HEK293 (cell line): Measurements from ENCODE around the gene ZBP1.

ENCODE experiments used
- CTCF ChIA-PET: fragments of 350-600 bp; formaldehyde crosslinking; extraction: SDS; loops from one replicate; lab custom pipeline; 2021; ENCODE audit warnings: antibody characterized with exemption; lab: Yijun Ruan, JAX
- POLR2A ChIA-PET: fragments of 300-600 bp; formaldehyde crosslinking; extraction: SDS; loops from one replicate; lab custom pipeline; 2020; ENCODE audit warnings: antibody characterized with exemption, inconsistent platforms; lab: Yijun Ruan, JAX
- H3K27ac ChIP-seq: fragments of 200-500 bp; sonication (Bioruptor generic); 2 replicates; pipeline ENCODE4 v1.5.1; 2014; ENCODE audit warnings: low read depth, low read length, control low read depth, inconsistent platforms; ENCODE audit errors: extremely low read depth
- H3K36me3 ChIP-seq, 2 experiments: fragments of 200-500 bp in 1 of 2; sonication (Bioruptor generic) in 1 of 2; 1 replicate in 1 of 2; 2 replicates in 1 of 2; pipeline ENCODE4 v1.5.1; 2014 to 2017; ENCODE audit warnings: inconsistent platforms in 2 of 2, low read length in 2 of 2; ENCODE audit not compliant: control insufficient read depth in 2 of 2, insufficient read depth in 1 of 2
- H3K4me1 ChIP-seq: fragments of 200-500 bp; sonication (Bioruptor generic); 2 replicates; pipeline ENCODE4 v1.5.1; 2014; ENCODE audit warnings: mild to moderate bottlenecking, low read length, inconsistent platforms; ENCODE audit not compliant: control insufficient read depth, insufficient read depth
- H3K4me3 ChIP-seq: 2 replicates; pipeline ENCODE4 v1.5.1; 2011; ENCODE audit warnings: low read depth, mild to moderate bottlenecking, control low read depth, low read length, moderate library complexity
- H3K9me3 ChIP-seq: fragments of 200-500 bp; sonication (Bioruptor generic); 2 replicates; pipeline ENCODE4 v1.5.1; 2014; ENCODE audit warnings: low read depth, low read length, inconsistent platforms; ENCODE audit not compliant: control insufficient read depth, insufficient read depth
- GLI4 ChIP-seq: fragments of 450-650 bp; formaldehyde crosslinking; IDR thresholded peaks from 2 replicates; pipeline ENCODE4 v1.5.1; 2016; ENCODE audit warnings: missing biosample characterization, missing genetic modification characterization
- HOXC10 ChIP-seq: sonication (generic); formaldehyde crosslinking; IDR thresholded peaks from 2 replicates; pipeline ENCODE4 v1.8.1; 2023; ENCODE audit warnings: mild to moderate bottlenecking, missing genetic modification reagents
- INSM2 ChIP-seq: fragments of 450-650 bp; formaldehyde crosslinking; IDR thresholded peaks from 2 replicates; pipeline ENCODE4 v1.5.1; 2016; ENCODE audit warnings: missing biosample characterization, missing genetic modification characterization
- OSR2 ChIP-seq: fragments of 450-650 bp; formaldehyde crosslinking; IDR thresholded peaks from 2 replicates; pipeline ENCODE4 v1.5.1; 2016; ENCODE audit warnings: missing biosample characterization, missing genetic modification characterization
- OVOL3 ChIP-seq: fragments of 450-650 bp; formaldehyde crosslinking; IDR thresholded peaks from 2 replicates; pipeline ENCODE4 v1.5.1; 2016; ENCODE audit warnings: missing biosample characterization, missing genetic modification characterization
- REPIN1 ChIP-seq: fragments of 450-650 bp; formaldehyde crosslinking; IDR thresholded peaks from 2 replicates; pipeline ENCODE4 v1.5.1; 2017; ENCODE audit warnings: missing biosample characterization, missing genetic modification characterization, low read depth
- ZBTB6 ChIP-seq: fragments of 450-650 bp; formaldehyde crosslinking; IDR thresholded peaks from 2 replicates; pipeline ENCODE4 v1.5.1; 2017; ENCODE audit warnings: missing biosample characterization, missing genetic modification characterization
- ZBTB8A ChIP-seq: fragments of 450-650 bp; formaldehyde crosslinking; IDR thresholded peaks from 2 replicates; pipeline ENCODE4 v1.5.1; 2016; ENCODE audit warnings: missing biosample characterization, missing genetic modification characterization
- ZEB2 ChIP-seq: fragments of 450-650 bp; formaldehyde crosslinking; IDR thresholded peaks from 2 replicates; pipeline ENCODE4 v1.5.1; 2016; ENCODE audit warnings: missing biosample characterization, missing genetic modification characterization
- ZNF184 ChIP-seq: fragments of 450-650 bp; IDR thresholded peaks from 2 replicates; pipeline ENCODE4 v1.5.1; 2018; ENCODE audit warnings: missing biosample characterization, mild to moderate bottlenecking, missing genetic modification characterization
- ZNF239 ChIP-seq: fragments of 450-650 bp; formaldehyde crosslinking; IDR thresholded peaks from 2 replicates; pipeline ENCODE4 v1.5.1; 2016; ENCODE audit warnings: missing biosample characterization, missing genetic modification characterization
- ZNF266 ChIP-seq: fragments of 450-650 bp; formaldehyde crosslinking; IDR thresholded peaks from 2 replicates; pipeline ENCODE4 v1.5.1; 2016; ENCODE audit warnings: missing biosample characterization, missing genetic modification characterization, low read depth
- ZNF324 ChIP-seq: fragments of 450-650 bp; formaldehyde crosslinking; IDR thresholded peaks from 2 replicates; pipeline ENCODE4 v1.5.1; 2016; ENCODE audit warnings: missing biosample characterization, missing genetic modification characterization
- ZNF335 ChIP-seq: fragments of 450-650 bp; formaldehyde crosslinking; conservative IDR thresholded peaks from 2 replicates; pipeline ENCODE4 v1.5.1; 2016; ENCODE audit warnings: missing biosample characterization, missing genetic modification characterization
- ZNF341 ChIP-seq: fragments of 450-650 bp; formaldehyde crosslinking; IDR thresholded peaks from 2 replicates; pipeline ENCODE4; 2016; ENCODE audit warnings: low read depth, missing biosample characterization, missing genetic modification characterization
- ZNF391 ChIP-seq: fragments of 450-650 bp; formaldehyde crosslinking; IDR thresholded peaks from 2 replicates; pipeline ENCODE4 v1.5.1; 2016; ENCODE audit warnings: low read depth, missing biosample characterization, missing genetic modification characterization, borderline replicate concordance
- ZNF398 ChIP-seq: fragments of 450-650 bp; formaldehyde crosslinking; IDR thresholded peaks from 2 replicates; pipeline ENCODE4 v1.5.1; 2017; ENCODE audit warnings: missing biosample characterization, missing genetic modification characterization
- ZNF416 ChIP-seq: fragments of 450-650 bp; formaldehyde crosslinking; IDR thresholded peaks from 2 replicates; pipeline ENCODE4 v1.5.1; 2016; ENCODE audit warnings: missing biosample characterization, missing genetic modification characterization
- ZNF423 ChIP-seq: fragments of 450-650 bp; formaldehyde crosslinking; IDR thresholded peaks from 2 replicates; pipeline ENCODE4 v1.5.1; 2016; ENCODE audit warnings: missing biosample characterization, missing genetic modification characterization
- ZNF510 ChIP-seq: fragments of 450-650 bp; formaldehyde crosslinking; IDR thresholded peaks from 2 replicates; pipeline ENCODE4 v1.5.1; 2018; ENCODE audit warnings: mild to moderate bottlenecking, missing genetic modification characterization, missing biosample characterization; ENCODE audit not compliant: insufficient replicate concordance
- ZNF560 ChIP-seq: fragments of 450-650 bp; formaldehyde crosslinking; IDR thresholded peaks from 2 replicates; pipeline ENCODE4 v1.5.1; 2017; ENCODE audit warnings: missing biosample characterization, missing genetic modification characterization, borderline replicate concordance
- ZNF561 ChIP-seq: fragments of 450-650 bp; IDR thresholded peaks from 2 replicates; pipeline ENCODE4 v1.5.1; 2018; ENCODE audit warnings: missing biosample characterization, missing genetic modification characterization, borderline replicate concordance
- ZNF639 ChIP-seq: fragments of 450-650 bp; formaldehyde crosslinking; IDR thresholded peaks from 2 replicates; pipeline ENCODE4 v1.5.1; 2016; ENCODE audit warnings: missing biosample characterization, missing genetic modification characterization
- ZNF654 ChIP-seq: fragments of 450-650 bp; formaldehyde crosslinking; IDR thresholded peaks from 2 replicates; pipeline ENCODE4 v1.5.1; 2016; ENCODE audit warnings: low read depth, missing biosample characterization, missing genetic modification characterization
- ZNF707 ChIP-seq: fragments of 450-650 bp; formaldehyde crosslinking; IDR thresholded peaks from 2 replicates; pipeline ENCODE4 v1.5.1; 2016; ENCODE audit warnings: missing biosample characterization, missing genetic modification characterization
- ZNF76 ChIP-seq: fragments of 450-650 bp; formaldehyde crosslinking; IDR thresholded peaks from 2 replicates; pipeline ENCODE4; 2016; ENCODE audit warnings: low read depth, missing biosample characterization, missing genetic modification characterization, borderline replicate concordance
- ZNF768 ChIP-seq: fragments of 450-650 bp; formaldehyde crosslinking; IDR thresholded peaks from 2 replicates; pipeline ENCODE4 v1.5.1; 2018; ENCODE audit warnings: missing biosample characterization, mild to moderate bottlenecking, missing genetic modification characterization
- ZNF792 ChIP-seq: fragments of 450-650 bp; formaldehyde crosslinking; IDR thresholded peaks from 2 replicates; pipeline ENCODE4 v1.5.1; 2016; ENCODE audit warnings: missing biosample characterization, missing genetic modification characterization
- ZXDB ChIP-seq: fragments of 450-650 bp; formaldehyde crosslinking; IDR thresholded peaks from 2 replicates; pipeline ENCODE4 v1.5.1; 2016; ENCODE audit warnings: missing biosample characterization, missing genetic modification characterization

The ZBP1 gene

GRCh38 chr20:57573894-57574293 lies 46.3 kb downstream of the ZBP1 start (continued):
- TF ChIP-seq ZNF76 (tag by site-specific recombination) (no peak), ZNF266 (tag by site-specific recombination) (no peak), ZNF561 (tag by site-specific recombination) (0 out of 2 replicates have a peak, but pooled peaks have one; percentile 33), ZNF560 (tag by site-specific recombination) (no peak), ZNF335 (tag by site-specific recombination) (no peak), ZBTB6 (tag by site-specific recombination) (no peak), ZXDB (tag by site-specific recombination) (no peak), ZBTB8A (tag by site-specific recombination) (0 out of 2 replicates have a peak, but pooled peaks have one; percentile 11), ZNF184 (tag by site-specific recombination) (no peak), ZNF391 (tag by site-specific recombination) (no peak), ZNF239 (no peak), ZNF768 (tag by site-specific recombination) (peak; percentile 61; the same call in 1 of the 2 replicates), ZNF510 (tag by site-specific recombination) (no peak), REPIN1 (tag by site-specific recombination) (no peak), ZNF707 (tag by site-specific recombination) (no peak), ZNF341 (peak; percentile 65), ZNF416 (tag by site-specific recombination) (no peak), INSM2 (tag by site-specific recombination) (no peak), ZNF398 (tag by site-specific recombination) (no peak), HOXC10 (no peak), ZNF654 (tag by site-specific recombination) (peak; percentile 35)
- TF ChIP-seq, all 188 proteins: peak for 9

GRCh38 chr20:57573242-57573641 lies 47.0 kb downstream of the ZBP1 start:
- Histone ChIP-seq H3K36me3 (no peaks in the 10 kb centered on the region), H3K27ac (no peak overlapping the region), H3K4me3 (no peak overlapping the region), H3K4me1 (no peaks in the 10 kb centered on the region), H3K9me3 (no peaks in the 10 kb centered on the region)
- ChIA-PET POLR2A (no interaction called here), CTCF (interaction anchor here (0.6 to 4.5 kb wide), 13 partner anchors 8 to 160 kb away, joined by 3 to 33 read pairs (median 4); partner anchors contain the start of gene PCK1)
- no peak for TF ChIP-seq ZNF423
- no peak for TF ChIP-seq ZNF324 (tag by site-specific recombination)
- no peak for TF ChIP-seq ZEB2 (tag by site-specific recombination)
- TF ChIP-seq OSR2 (tag by site-specific recombination), result no peak
- no peak for TF ChIP-seq OVOL3 (tag by site-specific recombination)
- no peak for TF ChIP-seq ZNF639 (tag by site-specific recombination)
- TF ChIP-seq GLI4 (tag by site-specific recombination), result no peak
- no peak for TF ChIP-seq ZNF792 (tag by site-specific recombination)
